GM19351 (cell line): ENCODE results near the gene MDGA2.

Experiments
- ATAC-seq: cut with Tn5 transposase; IDR thresholded peaks from one replicate; pipeline ENCODE4 v1.9.1; 2021; ENCODE audit warnings: mild to moderate bottlenecking, moderate library complexity; ENCODE audit not compliant: unreplicated experiment

The MDGA2 gene

GRCh38 chr14:47155395-47155794, 520.0 kb downstream of the MDGA2 start:
- no peak for ATAC-seq

- no peak for ATAC-seq
Measured at GRCh38 chr14:47154276-47154797, 521.1 kb downstream of the MDGA2 start.

DNA sequence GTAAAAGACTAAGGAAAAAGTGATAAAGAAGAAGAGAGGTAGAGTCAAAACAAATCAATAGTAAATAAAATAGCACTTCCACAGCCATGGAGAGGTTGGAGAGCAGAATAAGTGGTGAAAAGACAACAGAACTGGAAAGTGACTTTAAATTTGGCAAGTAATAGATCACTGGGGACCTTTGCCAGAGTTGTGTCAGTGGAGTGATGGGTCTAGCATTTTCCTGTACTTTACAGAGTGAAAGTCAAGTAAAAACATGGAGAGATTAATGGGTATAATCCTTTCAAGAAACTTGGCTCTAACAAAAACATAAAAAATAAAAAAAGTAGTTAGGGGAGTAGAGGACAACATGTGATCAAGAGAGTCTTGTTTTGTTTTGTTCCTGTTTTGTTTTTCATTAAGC, 521.7 kb downstream of the MDGA2 start:
- no peak for ATAC-seq

GRCh38 chr14:47150267-47150666, 525.1 kb downstream of the MDGA2 start:
- no peak for ATAC-seq

DNA sequence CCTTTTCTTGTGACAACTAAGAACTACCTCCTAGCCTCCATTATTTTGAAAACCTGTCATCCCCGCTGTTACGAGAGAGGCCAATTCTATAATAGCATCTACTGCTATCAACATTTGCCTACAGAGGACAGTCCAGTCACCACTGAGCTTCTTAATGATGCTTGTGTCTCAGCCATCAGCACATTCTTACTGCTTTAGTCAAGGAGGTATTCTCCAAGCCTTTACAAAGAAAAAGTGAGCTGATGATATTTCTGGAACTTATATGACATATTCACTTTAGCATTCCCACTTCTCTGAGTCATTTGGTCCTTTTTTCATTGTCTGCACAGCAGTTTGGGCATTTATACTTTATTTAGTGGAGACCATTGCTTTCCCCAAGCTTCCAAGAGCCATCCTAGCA, 526.1 kb downstream of the MDGA2 start:
- no peak for ATAC-seq

GRCh38 chr14:47148686-47149085, 526.7 kb downstream of the MDGA2 start:
- no peak for ATAC-seq

- no peak for ATAC-seq
Measured at GRCh38 chr14:47120645-47121044, 554.8 kb downstream of the MDGA2 start.

DNA sequence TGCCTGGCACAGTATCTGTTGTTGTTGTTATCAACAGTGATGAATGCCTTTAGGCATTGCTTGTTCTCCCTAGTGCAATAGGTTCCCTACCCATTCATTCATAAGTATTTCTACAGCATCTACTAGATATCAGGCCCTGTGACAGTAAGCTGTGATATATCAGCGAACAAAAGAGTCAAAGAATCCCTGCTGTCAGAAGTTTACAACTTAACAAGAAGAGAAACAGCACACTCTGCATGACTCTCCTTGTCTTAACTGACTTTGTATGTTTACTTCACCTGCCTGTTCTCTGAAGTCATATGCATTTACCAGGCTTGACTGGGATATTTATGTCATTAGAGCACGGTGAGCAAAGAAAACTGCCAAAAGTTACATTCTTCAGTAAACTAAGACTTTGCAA, 571.6 kb downstream of the MDGA2 start:
- no peak for ATAC-seq

DNA sequence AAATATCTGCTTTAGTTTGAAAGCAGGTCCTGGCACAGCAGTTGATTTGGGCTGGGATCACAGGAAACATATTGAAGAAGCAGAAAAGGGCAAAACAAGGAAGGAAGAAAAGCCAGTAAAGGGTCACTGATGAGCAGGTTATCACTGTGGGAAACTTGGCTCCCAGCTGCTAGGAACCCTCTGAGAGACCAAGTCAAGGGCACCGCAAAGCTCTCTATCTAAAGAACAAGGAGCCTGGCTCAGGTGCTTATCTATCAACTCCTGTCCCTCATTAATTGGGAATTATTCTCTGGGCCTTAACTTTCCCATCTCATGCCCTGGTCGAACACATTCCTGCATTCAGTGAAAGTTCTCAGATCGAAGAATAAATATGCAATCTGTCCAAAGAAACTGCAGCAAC, 572.9 kb downstream of the MDGA2 start:
- no peak for ATAC-seq

- ATAC-seq: no peak
Measured at GRCh38 chr14:47085678-47086077, 589.7 kb downstream of the MDGA2 start.

GRCh38 chr14:47065326-47065725, 610.1 kb downstream of the MDGA2 start:
- no peak for ATAC-seq

GRCh38 chr14:47060050-47060449, 615.4 kb downstream of the MDGA2 start:
- no peak for ATAC-seq

DNA sequence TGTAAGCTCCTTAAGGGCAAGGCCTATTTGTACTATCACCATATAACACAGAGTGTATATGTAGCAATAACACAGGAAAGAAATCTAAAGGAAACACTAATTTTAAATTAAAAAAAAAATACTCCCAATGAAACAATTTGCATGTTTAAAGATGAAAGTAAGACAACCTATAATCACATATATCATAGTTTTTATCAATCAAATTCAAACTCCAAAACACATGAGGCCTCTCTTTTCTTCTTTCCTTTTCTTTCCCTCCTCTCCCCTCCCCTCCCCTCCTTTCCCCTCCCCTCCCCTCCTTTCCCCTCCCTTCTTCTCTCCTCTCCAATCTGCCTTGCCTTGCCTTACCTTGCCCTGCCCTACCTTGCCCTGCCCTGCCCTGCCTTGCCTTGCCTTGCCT, 618.0 kb downstream of the MDGA2 start:
- ATAC-seq: no peak

DNA sequence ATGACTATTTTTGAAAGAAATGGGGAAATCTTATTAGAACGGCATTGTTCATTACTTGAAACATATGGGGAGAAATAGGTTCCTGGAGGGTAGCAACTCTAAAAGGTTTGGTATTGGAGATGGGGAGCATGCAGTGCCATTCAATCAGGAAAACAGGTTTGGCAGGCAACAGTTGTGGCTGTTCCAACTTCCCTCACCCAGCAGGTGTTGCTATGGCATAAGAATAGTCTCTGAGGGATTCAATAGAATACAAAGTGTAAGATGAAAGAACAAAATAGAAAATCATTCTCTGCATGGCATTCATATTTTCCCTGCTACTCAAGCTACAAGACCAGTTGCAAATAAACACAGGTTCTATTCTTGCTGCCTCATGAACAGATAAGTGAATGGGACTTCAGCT, 630.6 kb downstream of the MDGA2 start:
- ATAC-seq: no peak

DNA sequence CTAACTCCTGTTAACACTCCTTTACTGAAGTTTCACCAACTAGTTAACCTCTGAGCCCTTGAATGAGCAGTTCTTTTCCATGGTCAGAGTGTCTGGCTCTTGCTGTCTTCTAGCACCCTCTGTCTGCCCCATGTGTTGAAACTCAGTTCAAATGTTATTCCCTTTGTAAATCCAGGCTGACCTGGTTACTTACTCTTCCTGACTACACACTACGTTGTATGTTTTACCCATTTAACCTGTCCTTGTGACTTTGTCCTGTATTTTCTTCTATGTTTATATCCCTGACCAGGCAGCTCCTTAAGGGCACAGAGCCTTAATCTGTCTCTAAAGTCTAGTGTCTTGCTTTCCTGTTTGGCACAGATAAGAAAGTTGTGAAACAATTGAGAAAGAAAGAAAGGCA, 634.9 kb downstream of the MDGA2 start:
- no peak for ATAC-seq

GRCh38 chr14:47039336-47039735, 636.1 kb downstream of the MDGA2 start:
- no peak for ATAC-seq

DNA sequence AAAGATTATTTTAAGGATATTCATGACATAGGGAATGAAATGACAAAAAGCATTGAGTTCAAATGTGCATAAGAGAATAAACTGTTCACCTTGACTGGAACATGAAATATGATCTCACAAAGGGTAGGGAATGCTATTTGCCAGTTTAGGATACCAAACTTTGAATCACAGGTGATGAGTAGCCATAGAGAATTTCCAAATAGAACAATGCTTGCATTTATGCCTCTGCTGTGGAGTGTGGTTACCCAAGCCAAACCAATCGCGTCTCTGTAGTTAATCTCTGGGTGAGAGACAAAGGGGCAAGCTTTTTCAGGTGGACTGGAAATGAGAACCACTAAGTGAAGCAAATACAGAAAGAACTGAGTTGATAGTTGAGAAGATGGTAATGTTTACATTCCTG, 652.7 kb downstream of the MDGA2 start:
- no peak for ATAC-seq

GRCh38 chr14:47020500-47020899, 654.9 kb downstream of the MDGA2 start:
- ATAC-seq: no peak

DNA sequence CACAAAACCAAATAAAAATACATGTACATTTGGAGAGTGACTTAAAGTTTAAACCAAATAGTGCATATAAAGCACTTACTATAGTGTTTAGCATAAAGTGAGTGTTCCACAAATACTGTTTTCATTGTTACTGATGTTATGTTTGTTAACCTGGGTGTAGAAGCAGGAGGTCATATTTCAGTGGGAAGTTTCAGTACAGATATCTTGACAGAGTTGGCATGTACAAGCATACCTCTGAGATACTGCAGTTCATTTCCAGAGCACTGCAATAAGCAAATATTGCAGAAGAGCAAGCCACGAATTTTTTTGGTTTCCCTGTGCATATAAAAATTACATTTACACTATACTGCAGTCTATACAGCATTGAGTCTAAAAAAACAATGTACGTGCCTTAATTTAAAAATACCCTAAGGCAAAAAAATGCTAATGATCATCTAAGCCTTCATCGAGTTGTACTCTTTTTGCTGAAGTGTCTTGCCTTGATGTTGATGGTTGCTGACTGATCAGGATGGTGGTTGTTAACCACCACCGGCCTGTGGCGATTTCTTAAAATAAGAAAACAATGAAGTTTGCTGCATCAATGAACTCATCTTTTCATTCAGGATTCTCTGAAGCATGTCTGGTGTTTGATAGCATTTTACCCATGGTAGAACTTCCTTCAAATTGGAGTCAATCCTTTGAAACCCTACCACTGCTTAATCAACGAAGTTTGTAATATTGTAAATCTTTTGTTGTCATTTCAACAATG, 662.7 kb downstream of the MDGA2 start:
- ATAC-seq: no peak

DNA sequence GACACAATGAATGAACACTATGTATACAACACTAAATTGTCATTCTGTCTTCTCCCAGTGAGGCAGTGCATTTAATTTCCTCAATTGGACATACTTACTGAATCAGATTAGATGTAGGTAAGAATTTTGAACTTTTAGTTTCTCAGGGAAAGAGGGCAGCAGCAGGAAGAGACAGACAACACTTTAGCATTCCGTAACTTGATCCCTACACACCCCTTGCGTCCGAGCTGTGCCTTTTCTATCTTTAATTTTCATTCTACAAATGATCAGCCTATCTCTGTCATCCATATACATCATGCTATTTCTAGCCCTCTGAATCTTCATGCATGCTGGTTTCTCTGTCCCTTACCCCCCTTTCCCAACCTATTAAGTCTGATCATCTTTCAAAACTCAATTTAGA, 665.8 kb downstream of the MDGA2 start:
- no peak for ATAC-seq

- ATAC-seq: no peak
Measured at GRCh38 chr14:47008732-47009131, 666.7 kb downstream of the MDGA2 start.

- no peak for ATAC-seq
Measured at GRCh38 chr14:46999661-47000060, 675.7 kb downstream of the MDGA2 start.

GRCh38 chr14:46989566-46989965, 685.8 kb downstream of the MDGA2 start:
- ATAC-seq: no peak
